Activated T-cell treated with anti-CD3 and anti-CD28 coated beads, Interleukin-2, amount 50 U/mL, for 72 hours (primary cell): ENCODE results near the gene NYNRIN. TPM values are rescaled to one million over a fixed set of nuclear protein-coding genes. Genes with fewer than 3 reads are reported as not detected.

Experiments used
- ATAC-seq, 2 donors: fragments of 150-1000 bp; cut with Tn5 transposase; replicated peaks in 1 of 2; 2 replicates each; pipeline ENCODE4 v1.10.0; 2021; ENCODE audit warnings: moderate library complexity in 2 of 2, mild to moderate bottlenecking in 1 of 2
- DNase-seq, 2 donors: peaks; one replicate each; pipeline ENCODE4 v3.0.0; 2021 to 2022; ENCODE audit warnings: mixed read lengths in 1 of 2
- H3K27ac Mint-ChIP-seq: one replicate; pipeline ENCODE4 v1.8.0; 2022; ENCODE audit warnings: mild to moderate bottlenecking, moderate library complexity, mixed read lengths
- H3K27me3 Mint-ChIP-seq: one replicate; pipeline ENCODE4 v1.8.0; 2022; ENCODE audit warnings: low read depth, mixed read lengths
- H3K36me3 Mint-ChIP-seq, 2 donors: one replicate each; pipeline ENCODE4 v1.8.0; 2022; ENCODE audit warnings: mixed read lengths in 2 of 2, mild to moderate bottlenecking in 1 of 2; ENCODE audit not compliant: insufficient read depth in 2 of 2
- H3K4me1 Mint-ChIP-seq: one replicate; pipeline ENCODE4 v1.8.0; 2022; ENCODE audit warnings: low read depth, mixed read lengths
- H3K4me3 Mint-ChIP-seq, 2 donors: one replicate each; pipeline ENCODE4 v1.8.0; 2022; ENCODE audit warnings: mild to moderate bottlenecking in 2 of 2, mixed read lengths in 2 of 2, moderate library complexity in 2 of 2
- H3K9me3 Mint-ChIP-seq, 2 donors: one replicate each; pipeline ENCODE4 v1.8.0; 2022; ENCODE audit warnings: mixed read lengths in 2 of 2
- total RNA-seq, 2 donors: library from RNA; stranded (reverse); gene quantifications; one replicate each; pipeline ENCODE4 v1.2.3, GENCODE V29; 2022

Gene NYNRIN
- total RNA-seq, 2 donors from 2014 or later: 0.09 to 0.14 TPM

DNA sequence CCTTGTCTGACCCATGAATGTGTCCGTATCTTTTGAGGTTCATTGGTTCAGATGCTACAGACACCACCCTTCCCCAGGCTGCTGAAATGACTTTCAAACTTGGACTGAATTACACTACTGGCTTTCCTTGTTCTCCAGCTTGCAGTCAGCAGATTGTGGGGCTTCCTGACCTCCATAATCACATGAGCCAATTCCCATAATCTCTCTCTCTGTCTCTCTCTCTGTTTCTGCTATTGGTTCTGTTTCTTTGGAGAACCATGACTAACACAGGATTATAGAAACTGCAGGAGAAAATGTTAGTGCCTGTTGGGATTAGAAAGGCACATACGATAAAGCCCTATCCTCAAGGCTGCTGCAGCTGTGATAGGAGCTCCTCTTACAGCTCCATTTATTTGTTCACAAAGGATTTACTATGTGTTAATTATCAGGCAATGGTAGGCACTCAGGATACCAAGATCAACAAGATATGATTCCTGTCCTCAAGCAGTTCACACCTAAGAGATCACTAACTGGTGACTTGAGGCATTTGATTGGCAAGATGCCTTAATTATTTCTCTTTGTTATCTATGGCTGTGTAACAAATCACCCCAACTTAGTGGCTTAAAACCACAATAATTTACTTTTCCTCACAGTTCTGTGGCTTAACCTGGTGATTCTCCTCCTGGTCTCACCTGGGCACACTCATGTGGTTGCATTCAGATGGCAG lies 10.2 kb upstream of the NYNRIN start:
- no peak overlapping the region for H3K4me3 Mint-ChIP-seq
- no peaks in the 10 kb centered on the region for H3K4me1 Mint-ChIP-seq

DNA sequence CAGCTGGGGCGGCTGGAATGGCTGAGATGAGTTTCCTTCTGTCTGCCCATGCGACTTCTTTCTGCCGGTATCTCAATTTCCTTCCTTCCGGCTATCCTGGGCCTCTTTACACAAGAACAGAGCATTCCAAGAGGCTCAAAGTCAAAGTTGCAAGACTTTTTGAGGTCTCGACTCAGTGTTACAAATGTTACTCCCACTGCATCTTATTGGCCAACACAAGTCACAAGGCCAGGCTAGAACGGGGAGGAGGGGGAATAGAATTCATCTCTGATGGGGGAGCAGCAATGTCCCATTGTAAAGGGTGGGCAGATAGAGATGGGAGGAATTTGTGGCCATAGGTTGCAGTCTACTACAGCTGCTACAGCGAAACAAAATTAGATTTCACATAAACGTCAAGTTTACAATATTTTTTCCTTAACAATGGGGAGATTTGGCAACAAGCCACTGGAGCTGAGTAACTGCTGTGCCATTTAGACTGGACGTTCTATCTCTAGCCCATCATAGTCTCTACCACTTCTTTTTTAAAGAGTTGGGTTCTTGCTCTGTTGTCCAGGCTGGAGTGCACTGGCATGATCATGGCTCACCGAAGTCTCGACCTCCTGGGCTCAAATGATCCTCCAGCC lies 9.5 kb upstream of the NYNRIN start:
- DNase-seq (no peak), ATAC-seq (no peak)

More for the DNA sequence above, 10.2 kb upstream of the NYNRIN start:
- ATAC-seq (no peak), DNase-seq (no peak)
- Mint-ChIP-seq H3K36me3 (no peaks in the 10 kb centered on the region), H3K27ac (no peak overlapping the region), H3K27me3 (peaks cover 11% of the 10 kb centered on the region), H3K9me3 (no peaks in the 10 kb centered on the region)

DNA sequence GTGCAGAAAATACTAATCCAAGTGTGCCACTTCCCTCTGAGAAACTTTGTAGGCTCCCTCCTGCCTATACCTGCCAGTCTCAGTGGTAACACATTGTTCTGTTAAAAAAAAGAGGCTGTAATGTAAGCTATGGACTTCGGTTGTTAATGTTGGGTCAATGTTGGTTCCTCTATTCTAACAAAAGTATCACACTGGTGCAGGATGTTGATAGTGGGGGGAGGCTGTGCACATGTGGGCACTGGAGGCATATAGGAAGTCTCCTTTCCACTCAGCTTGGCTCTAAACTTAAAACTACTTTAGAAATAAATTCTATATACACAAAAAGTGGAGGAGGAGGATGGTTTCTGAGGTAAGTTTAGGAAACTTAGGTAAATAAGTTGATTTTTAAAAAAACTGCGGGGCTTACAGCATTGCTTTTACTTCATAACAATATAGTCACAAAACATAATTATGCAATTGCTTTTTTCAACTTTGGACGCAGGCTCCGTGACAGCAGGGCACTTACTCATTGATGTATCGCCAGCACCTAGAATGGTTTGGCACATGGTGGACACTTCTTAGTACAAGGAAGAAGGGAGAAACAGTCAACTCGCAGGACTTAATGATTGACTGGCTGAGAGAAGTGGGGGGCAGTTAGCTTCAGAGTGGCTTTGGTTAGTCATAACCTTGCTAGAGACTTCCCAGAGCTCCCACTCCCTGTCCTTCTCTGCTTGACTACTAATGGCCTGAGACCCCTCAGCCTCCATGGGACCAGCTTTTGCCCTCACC lies 7.9 kb upstream of the NYNRIN start:
- H3K4me1 Mint-ChIP-seq: no peaks in the 10 kb centered on the region
- no peaks in the 10 kb centered on the region for H3K36me3 Mint-ChIP-seq
- no peak overlapping the region for H3K27ac Mint-ChIP-seq
- H3K27me3 Mint-ChIP-seq: peaks cover 11% of the 10 kb centered on the region
- H3K4me3 Mint-ChIP-seq: no peak overlapping the region
- no peak for DNase-seq
- no peaks in the 10 kb centered on the region for H3K9me3 Mint-ChIP-seq
- ATAC-seq: no peak

More for the DNA sequence above, 9.5 kb upstream of the NYNRIN start:
- no peak overlapping the region for H3K4me3 Mint-ChIP-seq
- no peak overlapping the region for H3K27ac Mint-ChIP-seq
- H3K4me1 Mint-ChIP-seq: no peaks in the 10 kb centered on the region
- H3K27me3 Mint-ChIP-seq: peaks cover 11% of the 10 kb centered on the region
- H3K36me3 Mint-ChIP-seq: no peaks in the 10 kb centered on the region
- no peaks in the 10 kb centered on the region for H3K9me3 Mint-ChIP-seq

DNA sequence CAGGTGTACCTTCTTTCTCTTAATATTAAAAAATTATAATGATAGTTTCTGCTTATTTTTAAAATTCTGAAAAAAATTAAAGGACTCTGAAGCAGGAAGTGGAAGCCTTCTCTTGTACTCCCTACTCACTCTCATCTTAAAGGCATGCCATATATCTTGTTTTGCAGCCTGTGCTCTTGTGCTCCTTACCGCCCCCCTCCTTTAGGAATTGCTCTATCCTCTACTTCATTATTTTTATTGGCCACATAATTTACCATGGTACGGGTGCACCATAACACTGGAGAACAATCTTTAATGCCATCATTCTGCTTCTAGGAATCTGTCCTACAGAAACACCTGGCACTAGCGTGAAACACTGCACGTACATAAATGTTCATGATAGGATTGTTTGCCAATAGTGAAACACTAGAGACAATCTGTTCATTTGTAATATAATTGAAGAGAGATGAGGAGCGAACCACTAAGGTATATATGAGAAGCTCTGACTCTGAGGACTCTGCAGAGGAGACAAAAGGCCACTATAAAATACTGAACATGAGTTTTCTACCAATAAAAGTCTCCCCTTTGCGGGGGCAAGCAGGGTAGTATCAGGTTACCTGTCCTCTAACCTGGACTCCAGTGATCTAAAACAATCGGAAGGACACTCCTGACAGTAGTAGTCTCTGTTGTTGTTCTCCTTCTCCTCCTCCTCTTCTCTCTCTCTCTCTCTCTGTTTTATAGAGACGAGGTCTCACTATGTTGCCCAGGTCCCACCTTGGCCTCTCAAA lies 6.3 kb upstream of the NYNRIN start:
- no peaks in the 10 kb centered on the region for H3K4me1 Mint-ChIP-seq
- H3K27ac Mint-ChIP-seq: no peak overlapping the region
- DNase-seq (no peak), ATAC-seq (no peak)
- H3K4me3 Mint-ChIP-seq: no peak overlapping the region
- H3K9me3 Mint-ChIP-seq: no peaks in the 10 kb centered on the region
- H3K27me3 Mint-ChIP-seq: peaks cover 11% of the 10 kb centered on the region
- H3K36me3 Mint-ChIP-seq: no peaks in the 10 kb centered on the region

DNA sequence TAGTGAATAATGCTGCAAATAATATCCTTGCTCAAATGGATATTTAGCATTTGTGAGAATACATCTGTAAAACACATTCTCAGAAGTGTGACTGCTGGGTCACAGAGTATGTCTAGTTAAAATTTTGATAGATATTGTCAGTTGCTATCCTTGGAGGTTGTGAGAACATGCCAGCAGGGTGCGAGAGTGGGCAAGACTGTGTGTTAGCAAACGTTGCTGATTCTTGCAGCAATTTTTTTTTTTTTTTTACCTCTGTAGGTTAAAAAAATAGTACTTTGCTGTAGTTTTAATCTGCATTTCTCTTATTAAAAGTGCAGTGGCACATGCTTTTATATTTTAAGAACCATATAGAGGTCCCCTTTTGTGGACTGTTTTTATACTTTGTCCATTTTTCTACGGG lies 4.5 kb upstream of the NYNRIN start:
- Mint-ChIP-seq H3K27me3 (peaks cover 12% of the 10 kb centered on the region), H3K4me3 (no peak overlapping the region), H3K27ac (no peak overlapping the region), H3K36me3 (no peaks in the 10 kb centered on the region), H3K4me1 (peaks cover 1% of the 10 kb centered on the region), H3K9me3 (no peaks in the 10 kb centered on the region)
- no peak for DNase-seq
- no peak for ATAC-seq

DNA sequence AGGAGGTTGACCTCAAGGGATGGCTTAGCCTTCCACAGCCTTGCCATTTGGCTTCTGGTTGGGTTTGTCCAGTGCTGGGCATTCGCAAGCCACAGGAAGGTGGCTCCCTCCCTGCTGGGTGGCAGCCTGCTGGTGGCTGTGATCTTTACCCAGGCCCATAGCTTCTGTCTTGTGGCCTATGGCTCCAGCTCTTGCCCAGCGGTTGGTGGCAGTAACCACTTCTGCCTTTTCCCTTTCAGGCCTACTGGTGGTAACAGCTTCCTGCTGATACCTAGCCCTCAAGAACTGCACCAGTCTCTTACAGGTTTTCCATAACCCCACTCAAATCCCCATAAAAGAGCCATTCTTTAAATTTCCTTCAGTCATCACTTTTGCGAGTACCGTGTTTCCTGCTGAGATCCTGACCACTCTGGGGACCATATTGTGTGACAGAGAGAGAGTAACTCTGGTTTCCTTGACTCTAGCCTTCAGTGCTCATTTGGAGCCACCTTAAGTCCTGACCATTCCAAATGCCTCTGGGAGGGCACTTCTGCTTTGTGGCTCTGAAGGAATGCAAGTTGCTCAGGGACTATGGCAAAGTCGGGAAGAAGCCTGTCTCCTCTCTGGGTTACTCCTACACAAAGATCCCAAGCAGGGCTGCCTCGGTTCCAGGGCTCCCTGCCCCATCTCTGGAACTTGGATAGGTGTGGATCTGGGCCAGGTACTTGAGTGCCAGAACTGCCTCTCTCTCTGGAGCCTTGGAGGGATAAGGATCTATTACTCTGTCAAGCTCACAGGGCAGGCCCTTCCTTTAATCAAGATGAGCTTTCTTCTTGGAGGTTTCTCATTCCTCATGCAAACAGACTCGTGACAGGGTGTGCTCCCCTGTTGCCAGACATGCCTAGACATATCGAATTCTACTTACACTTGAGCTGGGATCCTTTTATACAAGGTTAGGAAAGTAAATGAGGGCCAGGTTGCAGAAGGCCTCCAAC lies 2.9 kb upstream of the NYNRIN start:
- H3K4me3 Mint-ChIP-seq: no peak overlapping the region
- DNase-seq (no peak), ATAC-seq (no peak)
- H3K36me3 Mint-ChIP-seq: no peaks in the 10 kb centered on the region
- peaks cover 14% of the 10 kb centered on the region for H3K27me3 Mint-ChIP-seq
- no peak overlapping the region for H3K27ac Mint-ChIP-seq
- no peaks in the 10 kb centered on the region for H3K9me3 Mint-ChIP-seq
- peaks cover 7% of the 10 kb centered on the region for H3K4me1 Mint-ChIP-seq

DNA sequence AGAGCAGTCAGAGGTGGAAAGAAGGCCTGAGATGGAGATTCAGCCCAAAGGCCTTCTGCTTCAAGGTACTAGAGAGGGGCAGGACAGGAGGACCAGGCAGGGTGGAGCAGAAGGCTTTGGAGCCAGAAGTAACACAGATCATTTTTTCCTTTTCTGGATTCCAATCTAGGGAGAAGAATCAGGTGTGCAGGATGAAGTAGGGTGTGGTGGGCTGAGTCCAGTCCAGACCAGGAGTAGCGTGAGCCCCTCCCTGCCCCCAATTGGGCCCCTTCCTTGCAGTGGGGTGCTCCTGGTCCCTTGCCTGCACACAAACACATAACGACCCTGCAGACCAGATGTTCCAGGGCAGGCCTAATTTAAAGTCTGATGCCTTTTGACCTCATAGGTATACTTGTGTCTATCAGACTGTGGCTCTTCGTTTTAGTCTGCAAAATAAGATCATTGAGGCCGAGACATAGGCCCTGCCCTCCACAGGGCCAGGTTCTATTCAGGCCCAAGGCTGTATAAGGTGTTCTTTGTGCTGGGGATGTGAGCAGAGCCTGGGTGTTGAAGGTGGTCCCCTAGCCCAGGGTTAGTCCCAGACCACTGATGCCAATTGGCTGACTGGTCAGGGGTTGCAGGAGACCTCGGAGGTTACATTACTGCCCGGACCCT lies 1.0 kb upstream of the NYNRIN start:
- no peak for DNase-seq
- Mint-ChIP-seq H3K36me3 (no peaks in the 10 kb centered on the region), H3K4me1 (peaks cover 7% of the 10 kb centered on the region), H3K27ac (no peak overlapping the region), H3K27me3 (peaks cover 6% of the 10 kb centered on the region), H3K4me3 (no peak overlapping the region), H3K9me3 (no peaks in the 10 kb centered on the region)
- ATAC-seq: no peak

DNA sequence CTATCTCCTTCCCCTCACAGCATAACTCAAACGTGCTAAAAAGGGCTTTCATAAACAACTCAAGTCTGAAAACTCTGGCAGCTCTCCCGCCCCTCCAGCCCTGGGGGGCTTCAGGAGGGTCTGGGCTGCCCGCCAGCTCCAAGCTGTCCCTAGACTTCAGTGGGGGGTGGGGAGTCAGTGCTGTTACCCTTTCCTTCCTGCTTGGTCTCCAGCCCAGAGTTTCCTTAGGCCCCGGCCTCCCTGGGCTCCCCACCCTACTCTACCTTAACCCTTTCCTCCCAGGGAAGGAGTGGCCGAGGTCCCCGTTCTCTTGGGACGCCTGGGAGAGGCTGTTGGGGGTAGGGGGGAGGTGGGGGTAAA lies 530 bp upstream of the NYNRIN start:
- Mint-ChIP-seq H3K4me3 (no peak overlapping the region), H3K27ac (no peak overlapping the region), H3K4me1 (peaks cover 7% of the 10 kb centered on the region), H3K9me3 (no peaks in the 10 kb centered on the region), H3K27me3 (peaks cover 6% of the 10 kb centered on the region), H3K36me3 (no peaks in the 10 kb centered on the region)
- DNase-seq (no peak), ATAC-seq (no peak)

DNA sequence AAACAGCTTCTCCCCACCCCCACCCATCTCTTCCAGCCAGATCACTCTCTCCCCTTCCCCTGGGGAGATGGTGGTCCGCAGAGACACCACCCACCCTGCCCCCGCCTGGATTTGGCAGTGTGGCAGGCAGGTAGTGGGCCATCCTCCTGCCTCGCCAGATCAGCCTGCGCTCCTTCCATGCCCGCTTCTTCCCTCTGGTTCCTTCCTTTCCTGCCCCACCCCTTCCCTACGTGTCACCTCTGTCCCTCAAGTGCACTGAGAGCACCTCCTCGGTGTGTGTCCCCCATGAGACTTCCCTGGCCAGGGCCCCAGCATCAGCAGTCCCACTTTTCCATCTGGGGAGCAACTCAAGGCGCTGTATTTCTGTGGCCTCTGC lies 632 bp downstream of the NYNRIN start:
- Mint-ChIP-seq H3K9me3 (no peaks in the 10 kb centered on the region), H3K27me3 (peaks cover 6% of the 10 kb centered on the region), H3K4me1 (peaks cover 7% of the 10 kb centered on the region), H3K36me3 (no peaks in the 10 kb centered on the region), H3K4me3 (peak overlapping the region; percentile 59 to 72), H3K27ac (no peak overlapping the region)
- DNase-seq (no peak), ATAC-seq (peak in 1 of 2 donors; percentile 10)

DNA sequence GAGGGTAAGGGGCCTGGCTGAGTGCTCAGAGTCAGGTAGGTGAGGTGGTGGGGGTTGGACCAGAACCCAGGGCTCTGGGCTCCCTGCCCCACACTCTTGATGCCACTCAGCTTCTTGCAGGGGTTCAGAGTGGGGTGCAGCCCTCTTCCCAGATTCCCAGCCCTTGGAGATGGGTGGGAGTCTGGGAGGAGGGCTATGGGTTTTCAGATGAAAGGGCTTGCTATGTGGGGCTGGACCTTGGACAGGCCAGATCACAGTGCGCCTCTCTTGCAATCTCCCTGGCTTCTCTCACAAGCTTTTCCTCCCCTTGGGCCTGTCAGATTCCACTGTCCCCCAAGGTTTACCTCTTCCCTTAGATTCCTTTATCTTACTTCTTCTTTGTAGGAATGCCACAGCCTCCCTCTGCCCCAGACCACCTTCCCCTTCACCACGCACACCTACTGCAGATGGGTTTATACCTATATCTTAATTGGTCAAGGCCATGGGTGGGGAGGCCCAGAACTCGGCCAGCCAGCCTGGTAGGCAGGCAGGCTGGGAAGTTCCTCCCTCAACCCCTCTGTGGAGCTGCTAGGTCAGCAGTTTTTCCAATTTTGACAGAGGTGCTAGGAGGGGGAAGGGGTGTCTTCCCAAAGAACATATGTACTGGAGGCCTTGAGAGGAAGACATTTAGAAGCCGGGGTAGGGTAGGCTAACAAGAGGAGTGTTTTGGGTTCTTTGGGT lies 1.4 kb downstream of the NYNRIN start:
- Mint-ChIP-seq H3K4me3 (peak overlapping the region; percentile 59 to 72), H3K4me1 (peaks cover 7% of the 10 kb centered on the region), H3K9me3 (no peaks in the 10 kb centered on the region), H3K27me3 (peaks cover 6% of the 10 kb centered on the region), H3K27ac (no peak overlapping the region), H3K36me3 (no peaks in the 10 kb centered on the region)
- no peak for ATAC-seq
- DNase-seq: no peak

DNA sequence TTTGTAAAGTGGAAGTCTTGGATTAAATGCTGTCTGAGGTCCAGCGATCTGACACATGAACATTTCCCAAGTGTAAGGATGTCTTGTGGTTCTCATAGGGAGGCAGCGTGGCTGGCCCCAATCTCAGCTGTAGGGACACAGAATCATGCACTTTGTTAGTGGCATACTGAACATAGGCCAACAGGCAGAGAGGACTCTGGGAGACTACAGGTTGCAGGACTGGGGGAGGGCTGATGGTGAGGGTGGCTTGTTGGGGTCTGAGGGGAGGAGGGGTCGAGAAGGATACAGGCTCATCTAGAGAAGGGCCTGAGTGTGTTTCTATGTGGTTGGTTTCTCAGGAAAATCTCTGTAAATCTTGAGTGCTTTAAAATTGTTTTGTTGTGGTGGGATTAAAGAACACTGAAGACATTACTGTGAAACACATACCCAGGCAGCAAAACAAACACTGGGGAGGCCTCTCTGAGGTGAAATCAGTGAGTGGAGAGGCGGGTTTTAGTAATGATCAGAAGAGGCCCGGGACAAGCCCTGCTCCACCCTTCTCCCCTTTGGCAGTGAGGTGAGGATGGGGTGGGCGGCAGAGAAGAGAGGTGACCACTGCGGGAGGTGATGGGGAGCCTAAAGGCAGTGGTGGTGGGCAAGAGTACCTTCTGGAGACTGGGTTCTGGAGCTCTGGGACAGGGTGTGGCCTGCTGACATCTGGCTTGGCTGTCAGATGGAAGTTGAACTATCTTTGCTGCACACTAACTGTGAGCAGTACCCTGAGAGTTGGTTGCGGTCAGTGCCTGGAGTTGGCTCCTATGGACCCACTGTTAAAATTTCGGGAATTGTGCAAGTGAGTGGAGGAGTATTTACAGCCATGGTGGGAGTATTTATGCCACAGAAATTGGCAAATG lies 3.3 kb downstream of the NYNRIN start:
- ATAC-seq: no peak
- no peaks in the 10 kb centered on the region for H3K9me3 Mint-ChIP-seq
- peaks cover 7% of the 10 kb centered on the region for H3K4me1 Mint-ChIP-seq
- peaks cover 6% of the 10 kb centered on the region for H3K27me3 Mint-ChIP-seq
- H3K36me3 Mint-ChIP-seq: no peaks in the 10 kb centered on the region
- H3K4me3 Mint-ChIP-seq: no peak overlapping the region
- H3K27ac Mint-ChIP-seq: no peak overlapping the region
- DNase-seq: no peak
